HG03460 (cell line): ENCODE data around the gene RBM6.
"Not testable (repeated sequence)": the region's sequence is repeated elsewhere in the genome, so short reads cannot be mapped to it uniquely, and the experiment has no call there.

Experiments
- ATAC-seq: cut with Tn5 transposase; IDR thresholded peaks from one replicate; pipeline ENCODE4 v1.9.1; 2021; ENCODE audit not compliant: unreplicated experiment

Gene RBM6, protein sequence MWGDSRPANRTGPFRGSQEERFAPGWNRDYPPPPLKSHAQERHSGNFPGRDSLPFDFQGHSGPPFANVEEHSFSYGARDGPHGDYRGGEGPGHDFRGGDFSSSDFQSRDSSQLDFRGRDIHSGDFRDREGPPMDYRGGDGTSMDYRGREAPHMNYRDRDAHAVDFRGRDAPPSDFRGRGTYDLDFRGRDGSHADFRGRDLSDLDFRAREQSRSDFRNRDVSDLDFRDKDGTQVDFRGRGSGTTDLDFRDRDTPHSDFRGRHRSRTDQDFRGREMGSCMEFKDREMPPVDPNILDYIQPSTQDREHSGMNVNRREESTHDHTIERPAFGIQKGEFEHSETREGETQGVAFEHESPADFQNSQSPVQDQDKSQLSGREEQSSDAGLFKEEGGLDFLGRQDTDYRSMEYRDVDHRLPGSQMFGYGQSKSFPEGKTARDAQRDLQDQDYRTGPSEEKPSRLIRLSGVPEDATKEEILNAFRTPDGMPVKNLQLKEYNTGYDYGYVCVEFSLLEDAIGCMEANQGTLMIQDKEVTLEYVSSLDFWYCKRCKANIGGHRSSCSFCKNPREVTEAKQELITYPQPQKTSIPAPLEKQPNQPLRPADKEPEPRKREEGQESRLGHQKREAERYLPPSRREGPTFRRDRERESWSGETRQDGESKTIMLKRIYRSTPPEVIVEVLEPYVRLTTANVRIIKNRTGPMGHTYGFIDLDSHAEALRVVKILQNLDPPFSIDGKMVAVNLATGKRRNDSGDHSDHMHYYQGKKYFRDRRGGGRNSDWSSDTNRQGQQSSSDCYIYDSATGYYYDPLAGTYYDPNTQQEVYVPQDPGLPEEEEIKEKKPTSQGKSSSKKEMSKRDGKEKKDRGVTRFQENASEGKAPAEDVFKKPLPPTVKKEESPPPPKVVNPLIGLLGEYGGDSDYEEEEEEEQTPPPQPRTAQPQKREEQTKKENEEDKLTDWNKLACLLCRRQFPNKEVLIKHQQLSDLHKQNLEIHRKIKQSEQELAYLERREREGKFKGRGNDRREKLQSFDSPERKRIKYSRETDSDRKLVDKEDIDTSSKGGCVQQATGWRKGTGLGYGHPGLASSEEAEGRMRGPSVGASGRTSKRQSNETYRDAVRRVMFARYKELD

DNA sequence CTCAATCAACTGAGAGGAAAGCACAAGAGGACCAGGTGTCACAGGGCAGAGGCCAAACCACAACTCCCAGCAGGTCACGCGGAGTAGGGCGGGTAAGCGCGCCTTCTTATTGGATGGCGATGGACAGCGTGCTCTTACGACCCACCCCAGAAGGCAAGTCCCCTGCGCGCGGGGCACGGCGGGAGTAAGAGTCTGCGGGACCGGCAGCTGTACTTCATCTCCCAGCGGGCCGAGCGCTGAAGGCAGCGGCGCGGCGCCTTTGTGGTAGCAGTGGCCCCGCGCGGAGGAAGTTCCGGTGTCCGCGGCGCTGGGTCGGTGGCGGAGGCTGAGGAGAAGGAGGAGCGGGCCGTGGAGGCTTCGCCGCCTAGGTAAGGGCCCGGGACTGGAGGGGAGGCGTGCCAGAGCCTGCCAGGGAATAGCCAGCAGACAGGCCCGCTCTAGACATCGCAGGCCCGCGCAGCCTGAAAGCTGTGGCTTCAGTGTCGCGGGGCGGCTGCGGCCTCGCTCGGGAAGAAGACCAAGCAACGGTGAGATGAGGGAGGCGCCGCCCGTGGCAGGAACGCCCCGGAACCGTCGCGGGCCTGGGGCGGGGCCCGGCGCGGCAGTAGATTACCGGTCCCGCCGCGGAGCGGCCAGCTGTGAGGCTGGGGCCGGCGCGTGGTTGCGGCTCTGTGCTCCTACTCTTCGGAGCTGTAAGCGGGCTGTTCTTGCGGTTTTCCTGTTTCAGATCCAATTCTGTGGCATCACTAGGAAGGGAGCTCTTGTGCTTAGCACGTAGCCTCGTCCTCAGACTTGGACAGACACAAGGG lies at the start of gene RBM6:
RBM6 (plus strand) TSS at position 293 of the 809 bp plus-strand sequence. CDS start 22,492 bp downstream, outside the sequence.
- ATAC-seq, result peak; percentile 92

DNA sequence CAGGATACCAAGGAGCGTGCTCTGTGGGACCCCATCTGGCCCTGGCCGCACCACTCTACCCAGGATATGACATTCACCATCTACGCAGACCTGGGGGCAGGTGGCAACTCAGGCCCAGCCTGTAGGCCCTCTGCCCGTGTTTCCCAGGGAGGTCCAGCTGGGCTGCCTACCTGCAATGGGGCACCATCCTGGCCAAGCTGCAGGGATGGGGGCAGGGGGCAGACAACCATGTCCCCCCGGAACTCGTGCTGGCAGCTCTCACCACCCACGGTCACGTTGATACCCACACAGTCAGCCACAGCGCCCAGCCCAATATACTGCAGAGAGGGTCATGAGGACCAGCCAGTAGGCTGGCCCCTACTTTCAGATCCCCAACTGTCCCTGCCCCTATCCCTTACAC lies 44.2 kb upstream of the RBM6 start:
- ATAC-seq, result no peak

DNA sequence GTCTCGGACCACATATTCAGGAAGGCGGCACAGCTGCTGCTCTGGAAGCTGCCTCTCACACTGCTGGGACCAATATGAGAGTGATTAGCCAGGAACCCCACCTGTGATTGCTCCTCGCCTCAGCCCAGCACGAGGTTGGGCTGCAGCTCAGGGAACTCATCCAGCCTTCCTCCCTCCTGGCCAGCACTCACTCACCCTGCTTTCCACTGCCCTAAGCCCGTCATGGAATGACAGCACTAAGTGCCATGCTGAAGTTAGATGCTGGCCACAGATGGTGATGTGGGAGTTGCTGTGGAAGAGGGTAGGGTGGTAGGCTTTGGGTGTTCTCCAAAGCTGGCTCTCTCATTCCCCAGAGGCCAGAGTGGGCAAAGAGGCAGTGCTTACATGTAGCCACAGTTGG lies 43.6 kb upstream of the RBM6 start:
- ATAC-seq, result no peak

DNA sequence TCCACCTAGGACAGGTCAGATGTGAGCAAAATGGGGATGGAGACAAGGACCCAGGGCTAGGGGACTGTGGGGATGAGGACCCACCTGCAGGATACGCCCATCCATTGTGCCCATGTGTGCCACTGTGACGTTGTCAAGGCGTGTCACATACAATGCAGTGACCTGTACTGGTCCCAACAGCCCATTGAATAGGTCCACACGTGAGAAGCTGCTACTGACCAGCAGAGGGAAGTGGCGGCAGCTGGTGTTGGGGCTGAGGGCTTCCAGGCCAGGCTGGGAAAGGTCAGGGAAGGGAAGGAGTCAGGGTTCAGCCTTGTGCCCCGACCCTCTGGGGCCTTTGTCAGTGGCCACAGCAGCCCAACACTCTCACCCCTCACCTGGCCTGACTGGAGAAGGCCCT lies 41.0 kb upstream of the RBM6 start:
- ATAC-seq, result no peak

DNA sequence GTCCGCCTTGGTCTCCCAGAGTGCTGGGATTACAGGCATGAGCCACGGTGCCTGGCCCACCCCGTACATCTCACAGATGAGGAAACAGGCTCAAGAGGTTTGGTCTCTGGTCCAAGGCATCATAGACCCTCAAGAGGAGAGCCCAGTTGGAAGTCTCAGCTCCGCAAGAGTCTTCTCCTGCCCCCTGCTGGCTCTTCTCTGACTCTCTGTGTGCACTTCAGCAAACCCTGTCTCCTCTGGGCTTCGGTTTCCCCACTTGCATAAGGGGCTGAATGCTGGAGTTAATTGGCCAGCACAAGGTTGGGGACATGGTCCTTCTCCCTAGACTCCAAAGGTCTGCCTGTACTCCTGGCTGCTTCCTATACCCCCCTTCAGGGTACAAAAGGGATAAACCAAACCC lies 40.1 kb upstream of the RBM6 start:
- ATAC-seq, result no peak

DNA sequence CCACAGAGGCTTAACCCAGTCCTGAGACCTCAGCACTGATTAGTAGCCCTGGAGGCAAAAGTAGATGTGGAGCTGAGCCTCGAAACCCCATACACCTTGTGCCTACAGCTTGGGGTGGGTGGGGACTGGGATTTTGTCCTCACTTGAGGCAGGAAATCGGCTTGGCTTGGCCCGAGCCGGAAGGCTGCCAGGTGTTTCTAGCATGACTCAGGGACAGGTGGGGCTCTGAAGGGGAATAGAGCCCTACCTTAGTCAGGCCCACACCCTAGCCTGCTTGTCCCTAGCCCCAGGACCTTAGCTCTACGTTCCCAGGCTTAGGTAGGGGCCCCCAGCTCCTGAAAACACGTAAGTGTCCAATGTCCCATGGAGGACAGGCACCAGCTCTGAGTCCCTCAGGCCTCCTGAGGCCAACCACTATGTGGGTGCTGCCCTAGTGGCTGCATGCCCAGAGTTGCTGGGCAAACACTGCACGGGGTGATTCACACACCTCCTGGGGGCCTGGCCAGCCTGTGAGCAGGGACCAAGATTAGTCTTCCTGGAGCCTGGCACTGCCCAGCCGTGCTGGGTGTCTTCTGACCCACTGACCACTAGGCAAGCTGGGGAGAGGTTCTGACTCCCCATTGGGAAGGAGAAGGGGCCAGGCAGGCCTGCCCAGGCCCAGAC lies 39.3 kb upstream of the RBM6 start:
- no peak for ATAC-seq

DNA sequence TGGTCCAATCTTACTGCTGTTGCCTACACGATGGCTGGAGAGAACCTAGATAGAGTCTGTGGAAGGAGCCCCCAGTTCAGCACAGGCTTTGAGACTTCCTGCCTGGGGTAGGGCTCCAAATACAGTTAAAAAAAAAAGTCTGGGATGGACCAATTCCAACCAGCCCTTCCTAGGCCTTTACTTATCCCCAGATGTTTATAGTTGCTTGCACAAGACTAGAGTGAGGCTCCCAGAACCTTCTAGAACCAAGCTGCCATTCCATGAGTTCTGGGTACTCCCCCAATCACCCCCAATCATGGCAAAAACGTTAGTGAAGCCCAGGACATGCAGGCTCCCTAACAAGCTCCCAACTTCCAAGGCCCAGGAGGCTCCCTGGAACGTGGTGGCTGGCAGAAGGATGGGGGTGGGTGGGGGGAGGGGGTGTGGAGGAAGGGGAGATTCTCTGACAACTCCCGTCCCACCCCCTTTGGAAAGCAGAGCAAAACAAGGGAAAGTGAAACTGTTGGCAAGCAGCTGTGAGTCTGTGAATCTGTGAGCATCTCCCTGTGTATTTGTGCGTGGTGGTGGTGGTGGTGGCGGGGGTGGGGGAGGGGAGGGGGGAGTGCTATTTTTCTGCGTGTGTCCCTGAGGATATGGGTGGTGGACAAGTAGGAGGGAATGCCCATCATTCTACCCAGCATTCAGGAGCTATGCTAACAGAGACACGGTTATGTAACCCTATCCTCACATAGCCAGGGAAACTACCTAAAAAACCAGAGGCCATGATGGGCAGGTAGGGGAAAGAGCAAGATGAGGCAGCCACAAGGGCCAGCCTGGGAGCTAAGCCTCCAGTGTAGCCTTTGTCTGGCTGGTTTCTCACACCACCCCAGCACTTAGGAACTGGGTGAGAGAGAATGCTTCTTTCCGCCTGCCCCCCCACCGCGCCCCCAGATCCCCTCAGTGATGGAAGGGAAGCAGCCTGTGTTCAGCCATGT lies 38.3 kb upstream of the RBM6 start:
- ATAC-seq, result no peak

DNA sequence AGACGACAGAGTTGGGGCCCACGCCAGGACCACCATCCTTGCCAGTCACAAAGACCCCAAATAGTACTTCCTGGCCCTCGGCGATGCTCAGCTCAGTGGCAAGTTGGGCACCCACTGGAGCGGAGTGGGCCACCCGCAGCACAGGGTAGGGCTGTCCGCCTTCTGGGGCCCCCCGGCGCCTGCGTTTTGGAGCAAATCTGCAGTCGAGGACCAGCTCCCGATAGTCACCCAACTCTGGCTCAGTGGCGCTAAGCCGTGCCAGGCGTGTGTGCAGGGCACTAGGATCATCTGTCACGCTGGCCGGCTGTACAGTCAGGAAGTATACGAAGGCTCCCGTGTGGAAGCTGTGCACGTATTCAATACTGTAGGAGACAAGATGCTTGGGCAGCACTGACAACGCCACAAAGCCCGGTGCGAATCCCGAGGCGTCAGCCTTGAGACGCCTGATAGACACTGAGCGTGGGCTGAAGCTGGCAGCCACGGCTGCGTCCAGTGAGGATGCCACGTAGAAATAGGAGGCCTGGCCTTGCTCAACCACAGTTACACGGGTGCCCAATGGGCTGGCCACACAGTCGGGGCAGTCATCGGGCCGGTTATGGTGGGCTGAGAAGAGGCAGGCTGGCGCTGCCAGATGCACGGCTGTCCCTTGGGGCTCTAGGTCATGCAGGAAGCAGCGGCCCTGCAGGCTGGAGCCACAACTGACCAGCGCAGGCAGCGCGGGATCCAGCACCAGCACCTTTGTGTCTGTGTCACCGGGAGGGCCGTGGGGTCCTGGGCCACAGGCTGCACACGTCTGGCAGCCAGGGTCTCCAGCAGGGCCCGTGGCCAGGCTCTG lies 37.2 kb upstream of the RBM6 start:
- ATAC-seq, result no peak

DNA sequence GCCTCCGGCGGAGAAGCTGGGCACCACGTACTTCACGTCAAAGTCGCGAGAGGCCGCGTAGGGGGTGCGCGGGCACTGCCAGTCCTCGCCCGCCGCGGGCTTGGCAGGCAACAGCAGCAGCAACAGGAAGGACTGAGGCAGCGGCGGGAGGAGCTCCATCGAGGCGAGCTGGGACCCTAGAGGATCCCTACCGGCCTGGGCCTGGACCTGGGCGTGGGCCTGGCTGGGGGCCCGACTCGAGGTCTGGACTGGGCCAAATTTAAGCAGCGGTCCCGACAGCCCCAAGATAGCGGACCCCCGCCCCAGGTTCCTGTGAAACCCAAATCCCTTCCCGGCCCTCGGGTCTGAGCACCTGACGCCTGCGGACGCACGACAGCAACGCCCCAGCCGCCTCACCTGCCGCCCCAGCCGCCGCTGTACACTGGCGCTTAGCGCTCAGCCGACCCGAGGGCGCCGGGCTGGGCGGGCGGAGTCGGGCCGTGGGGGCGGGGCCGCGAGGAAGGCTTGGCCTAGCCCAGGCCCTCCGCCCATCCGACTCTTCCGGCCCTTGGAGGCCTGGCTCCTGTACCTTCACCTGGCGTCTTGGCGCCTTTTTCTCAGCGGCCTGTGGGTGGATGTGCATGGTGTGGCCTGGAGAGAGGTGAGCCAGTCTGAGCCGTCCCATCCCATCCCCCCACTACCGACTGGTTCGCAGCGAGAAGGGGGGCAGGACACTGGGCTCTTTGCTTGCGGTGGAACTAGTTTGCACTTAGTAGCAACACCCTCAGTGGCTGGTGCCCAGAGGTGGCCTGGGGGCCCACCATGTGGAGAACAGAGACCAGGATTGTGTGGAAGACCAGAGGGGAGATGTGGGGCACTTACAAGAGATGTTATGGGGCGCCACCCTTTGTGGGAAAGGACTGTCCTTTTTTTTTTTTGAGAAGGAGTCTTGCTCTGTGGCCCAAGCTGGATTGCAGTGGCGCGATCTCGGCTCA lies 36.2 kb upstream of the RBM6 start, which contains the start of gene MST1R:
MST1R (minus strand) TSS at position 423 of the 974 bp plus-strand sequence; CDS start at position 159, 264 bp downstream.
- ATAC-seq, result peak; percentile 75

DNA sequence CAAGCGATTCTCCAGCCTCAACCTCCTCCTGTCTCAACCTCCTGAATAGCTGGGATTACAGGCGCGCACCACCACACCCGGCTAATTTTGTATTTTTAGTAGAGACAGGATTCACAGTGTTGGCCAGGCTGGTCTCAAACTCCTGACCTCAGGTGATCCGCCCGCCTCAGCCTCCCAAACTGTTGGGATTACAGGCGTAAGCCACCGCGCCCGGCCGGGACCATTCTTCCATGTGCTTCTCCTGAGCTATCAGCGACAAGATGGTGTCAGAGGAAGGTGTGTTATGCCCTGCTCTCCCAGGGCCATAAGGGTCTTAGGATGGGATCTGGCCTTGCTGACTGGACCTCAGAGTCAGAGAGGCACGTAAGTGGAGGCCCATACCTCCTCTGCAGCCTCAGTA lies 35.5 kb upstream of the RBM6 start:
- ATAC-seq, result not testable (repeated sequence)

DNA sequence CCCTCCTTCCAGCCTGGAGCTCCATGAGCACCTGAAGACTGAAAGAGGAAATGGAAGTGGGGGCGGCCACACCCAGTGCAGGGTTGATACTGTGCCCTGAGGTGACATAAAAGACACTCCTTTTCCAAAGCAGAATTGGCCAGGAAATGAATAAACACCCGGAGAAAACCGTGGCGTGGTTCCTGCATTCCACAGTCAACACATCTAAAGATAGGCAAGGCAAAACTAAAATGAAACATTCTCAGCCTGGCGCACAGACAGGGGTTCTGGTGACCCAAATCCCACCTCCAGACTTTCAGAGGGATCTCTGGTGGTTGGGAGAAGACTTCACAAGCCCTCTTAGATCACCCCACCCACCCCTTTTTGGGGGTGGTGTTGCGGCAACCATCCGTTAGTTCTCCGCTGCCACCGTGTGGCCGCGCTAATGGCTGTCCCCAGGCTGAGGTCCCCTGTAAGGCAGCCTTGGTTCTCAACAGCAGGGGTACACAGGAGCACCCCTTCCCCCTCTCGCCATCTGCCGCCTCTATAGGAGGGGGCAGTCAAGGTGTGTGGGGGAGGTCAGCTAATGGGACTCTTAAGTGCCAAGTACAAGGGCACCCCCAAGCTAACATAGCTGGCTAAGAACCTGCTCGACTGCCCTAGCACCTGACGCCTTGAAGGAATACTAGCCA lies 33.7 kb upstream of the RBM6 start:
- ATAC-seq, result no peak

DNA sequence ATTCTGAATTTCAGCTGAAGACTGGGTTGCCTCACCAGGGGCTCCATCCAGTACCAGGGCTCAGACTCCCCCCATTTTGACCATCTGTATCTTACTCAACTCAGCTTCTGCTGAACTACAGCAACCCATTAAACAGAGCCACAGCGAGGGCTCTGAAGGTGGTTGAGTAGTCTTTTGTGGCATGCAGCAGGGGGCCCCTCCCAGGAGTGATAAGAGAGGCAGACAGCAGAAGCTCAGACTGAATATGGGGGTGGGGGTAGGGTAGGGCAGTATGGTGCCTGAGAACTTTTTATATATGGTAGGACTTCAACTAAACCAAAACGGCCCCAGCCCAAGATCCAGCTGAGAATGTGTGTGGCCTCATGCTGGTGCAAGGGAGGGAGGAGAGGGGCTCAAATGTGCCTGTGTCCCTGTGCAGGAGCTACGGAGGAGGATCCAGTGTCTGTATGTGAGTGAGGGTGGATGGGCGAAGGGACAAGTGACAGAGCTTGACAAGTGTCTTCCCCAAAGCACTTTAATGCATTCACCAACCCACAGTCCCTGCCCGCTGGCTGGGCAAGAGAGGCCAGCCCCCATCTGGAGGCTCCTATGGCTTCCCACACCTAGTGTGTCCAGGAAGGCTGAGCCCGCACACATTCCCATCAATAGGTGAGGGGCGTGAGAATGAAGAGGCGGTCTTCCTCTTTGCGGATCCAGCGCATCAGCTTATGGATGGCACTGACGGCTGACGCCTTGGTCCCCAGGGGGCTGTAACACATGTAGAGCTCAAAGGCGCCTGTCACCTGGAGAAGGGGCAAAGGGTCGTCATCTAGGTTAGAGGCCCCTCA lies 31.4 kb upstream of the RBM6 start:
- ATAC-seq, result no peak

DNA sequence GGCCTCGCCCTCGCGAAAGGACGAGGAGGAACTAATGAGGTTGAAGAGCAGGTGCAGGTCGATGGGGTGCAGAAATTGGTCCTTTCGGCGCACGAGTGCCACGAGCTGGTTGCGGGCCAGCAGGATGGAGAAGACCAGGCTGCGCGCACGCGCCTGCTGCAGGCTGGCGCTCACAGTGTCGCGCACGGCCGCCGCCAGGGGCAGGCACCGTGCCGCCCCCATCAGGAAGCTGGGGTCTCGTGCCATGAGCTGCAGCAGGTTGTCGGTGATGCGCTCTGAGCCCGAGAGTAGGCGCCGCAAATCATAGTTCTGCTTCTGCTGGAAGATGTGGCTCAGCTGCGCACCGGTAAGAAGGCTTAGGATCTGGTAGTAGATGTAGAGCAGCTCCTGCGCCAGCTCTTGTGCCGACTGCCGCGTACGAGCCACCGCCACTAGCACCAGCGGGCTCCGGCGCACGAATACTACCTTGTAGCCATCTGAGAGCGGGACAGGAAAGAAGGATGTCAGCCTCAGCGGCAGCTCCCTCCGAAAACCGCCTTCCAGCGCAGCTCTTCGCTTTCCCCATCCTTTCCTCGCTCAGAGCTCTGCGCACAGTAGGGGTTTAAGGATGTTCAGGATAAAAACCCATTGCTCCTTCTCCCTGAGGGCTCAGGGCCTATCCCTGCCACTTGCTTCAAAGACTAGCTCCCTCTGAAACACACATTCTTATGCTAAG lies 29.4 kb upstream of the RBM6 start:
- ATAC-seq, result no peak

DNA sequence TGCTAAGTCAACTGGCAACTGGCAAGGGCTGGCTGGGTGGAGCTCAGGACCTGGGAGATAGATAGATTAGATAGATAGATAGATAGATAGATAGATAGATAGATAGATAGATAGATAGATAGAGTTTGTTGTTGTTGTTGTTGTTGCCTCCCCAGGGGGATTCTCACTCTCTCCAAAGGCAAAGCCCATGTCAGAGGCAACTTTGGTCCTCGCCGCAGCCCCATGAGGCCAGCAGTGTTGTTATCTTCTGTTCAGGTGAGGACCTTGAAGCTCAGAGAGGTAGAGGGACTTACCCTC lies 28.9 kb upstream of the RBM6 start:
- ATAC-seq, result no peak

DNA sequence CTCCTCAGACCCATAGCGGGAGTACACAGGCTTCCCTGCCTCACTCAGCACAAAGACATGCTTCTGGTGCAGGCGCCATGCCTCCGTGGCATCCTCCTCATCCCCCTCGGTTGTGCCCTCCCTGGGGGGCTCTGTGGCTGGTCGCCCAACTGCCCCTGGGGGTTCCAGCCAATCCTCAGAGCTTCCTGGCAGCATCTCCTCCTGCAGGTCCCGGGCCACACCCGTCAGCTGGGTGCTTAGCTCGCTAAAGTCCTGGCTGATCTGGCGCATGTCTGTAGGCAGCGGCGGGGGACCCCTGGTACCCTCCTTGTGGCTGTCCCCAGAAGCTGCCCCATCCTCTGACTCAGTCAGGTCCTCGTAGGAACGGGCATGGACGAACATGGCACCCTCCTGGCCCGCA lies 28.3 kb upstream of the RBM6 start:
- no peak for ATAC-seq
